Measurements from ENCODE around the gene LONRF2. TPM values are rescaled to one million over a fixed set of nuclear protein-coding genes. Genes with fewer than 3 reads are reported as not detected.

The LONRF2 gene
- total RNA-seq, 1 donor from 2014 or later: under 0.01 TPM

DNA sequence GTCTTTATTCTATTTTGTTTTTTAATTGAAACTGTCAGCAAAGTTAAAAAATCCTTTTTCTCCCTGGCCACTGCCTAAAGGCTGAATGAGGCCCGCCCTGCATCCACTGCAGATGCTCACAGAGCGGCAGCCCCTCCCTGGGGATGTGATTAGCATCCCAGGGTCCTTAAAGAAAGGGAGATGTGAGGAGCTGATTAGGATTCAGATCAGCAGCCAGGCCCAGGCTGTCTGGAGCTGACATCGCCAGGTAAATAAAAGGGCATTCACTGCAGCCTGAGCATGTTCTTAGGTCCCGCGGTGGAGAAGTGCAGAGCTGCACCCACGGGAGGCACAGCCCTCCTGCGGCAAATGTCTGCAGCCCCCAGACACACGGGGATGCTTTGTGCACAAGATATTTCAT is 83.8 kb downstream of the LONRF2 start:
- DNase-seq (ENCODE audit: extremely low read depth, low read depth, low spot score): no peak

DNA sequence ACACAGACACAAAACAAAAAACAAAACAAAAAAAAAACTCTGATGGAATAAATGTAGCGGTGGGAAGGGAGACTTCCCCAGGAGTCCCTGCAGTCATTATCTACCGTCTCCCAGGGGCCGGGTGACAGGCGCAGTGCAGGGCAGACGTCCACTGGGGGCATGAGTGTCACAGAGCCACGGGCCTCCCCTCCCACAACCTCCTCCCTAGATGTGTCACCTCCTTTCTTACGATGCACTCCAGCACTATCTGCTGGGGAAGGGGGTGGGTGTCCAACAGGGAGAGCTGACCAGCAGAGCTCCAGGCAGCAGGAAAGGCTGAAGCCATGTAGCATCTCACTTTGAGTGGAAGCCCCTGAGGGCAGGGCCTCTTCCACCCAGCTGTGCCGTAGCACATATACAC is 84.5 kb downstream of the LONRF2 start:
- no peak for DNase-seq (ENCODE audit: extremely low read depth, low read depth, low spot score)

DNA sequence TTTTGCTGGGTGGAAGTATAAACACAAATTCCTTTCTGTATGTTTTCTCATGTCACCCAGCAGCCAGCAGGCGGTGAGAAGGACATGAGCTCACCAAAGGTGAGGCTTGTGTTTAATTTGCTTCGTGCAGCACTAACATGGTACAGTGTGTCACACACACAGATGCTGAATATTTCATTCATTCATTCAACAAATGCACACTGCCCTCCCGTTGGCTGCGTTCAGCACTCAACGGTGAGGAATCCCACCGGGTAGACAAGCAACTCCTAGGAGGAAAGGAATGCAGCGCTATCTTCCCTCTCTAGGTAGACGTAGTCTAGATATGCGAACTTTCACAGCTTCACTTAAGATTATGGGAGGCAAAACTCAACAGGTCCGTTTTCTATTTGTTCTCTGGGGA is 85.1 kb downstream of the LONRF2 start:
- DNase-seq (ENCODE audit: extremely low read depth, low read depth, low spot score): no peak

DNA sequence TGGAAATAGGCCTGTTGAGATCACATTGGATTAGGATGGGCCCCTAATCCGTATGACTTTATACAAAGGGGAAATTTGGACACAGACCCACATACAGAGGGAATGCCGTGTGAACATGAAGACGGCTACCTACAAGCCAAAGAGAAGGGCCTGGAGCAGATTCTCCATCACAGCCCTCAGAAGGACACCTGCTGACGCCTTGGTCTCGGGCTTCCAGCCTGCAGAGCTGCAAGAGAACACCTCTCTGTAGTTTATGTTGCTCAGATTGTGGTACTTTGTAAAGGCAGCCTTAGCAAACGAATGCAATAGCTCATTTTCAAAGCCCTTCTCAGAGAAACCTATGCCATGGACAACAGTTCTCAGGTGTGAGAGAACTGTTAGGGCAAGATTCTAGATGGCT is 86.1 kb downstream of the LONRF2 start:
- no peak for DNase-seq (ENCODE audit: extremely low read depth, low read depth, low spot score)

DNA sequence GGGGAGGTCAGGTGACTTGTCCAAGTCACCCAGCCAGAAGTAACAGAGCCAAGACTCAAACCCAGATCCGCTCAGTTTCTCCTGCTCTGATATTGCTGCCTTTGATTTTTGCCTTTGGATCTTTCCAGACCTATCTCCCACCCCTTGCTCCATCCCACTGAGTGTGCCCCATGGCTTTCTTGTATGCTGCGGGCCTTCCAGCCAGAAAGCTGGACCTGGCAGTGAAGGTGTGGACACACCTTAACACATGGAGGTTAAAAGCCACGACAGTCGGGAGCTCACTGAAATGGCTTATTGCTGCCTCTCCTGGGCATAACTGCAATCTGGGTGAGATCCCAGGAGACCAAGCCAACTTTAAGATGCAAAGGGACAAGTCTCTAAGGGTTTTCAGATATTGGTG is 86.7 kb downstream of the LONRF2 start:
- no peak for DNase-seq (ENCODE audit: extremely low read depth, low read depth, low spot score)

DNA sequence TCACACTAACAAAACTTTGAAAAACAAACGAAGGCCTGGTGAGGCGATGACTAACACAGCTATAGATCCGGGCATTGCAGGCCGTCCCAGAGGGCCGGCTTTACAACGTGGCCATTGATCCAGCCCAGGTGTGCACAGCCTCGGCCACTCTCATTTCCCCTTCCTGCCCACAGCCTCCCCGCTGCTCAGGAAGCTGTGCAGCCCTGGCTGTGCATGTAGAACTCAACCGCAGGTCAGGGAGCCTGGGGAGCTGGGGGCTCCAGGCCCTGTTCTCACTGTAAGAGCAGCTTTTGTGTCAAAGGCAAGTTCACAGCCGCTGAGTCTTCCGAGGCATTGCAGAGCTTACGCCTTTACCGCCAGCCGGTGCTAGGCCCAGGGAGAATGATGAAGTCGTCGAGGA is 87.2 kb downstream of the LONRF2 start:
- DNase-seq (ENCODE audit: extremely low read depth, low read depth, low spot score): no peak

DNA sequence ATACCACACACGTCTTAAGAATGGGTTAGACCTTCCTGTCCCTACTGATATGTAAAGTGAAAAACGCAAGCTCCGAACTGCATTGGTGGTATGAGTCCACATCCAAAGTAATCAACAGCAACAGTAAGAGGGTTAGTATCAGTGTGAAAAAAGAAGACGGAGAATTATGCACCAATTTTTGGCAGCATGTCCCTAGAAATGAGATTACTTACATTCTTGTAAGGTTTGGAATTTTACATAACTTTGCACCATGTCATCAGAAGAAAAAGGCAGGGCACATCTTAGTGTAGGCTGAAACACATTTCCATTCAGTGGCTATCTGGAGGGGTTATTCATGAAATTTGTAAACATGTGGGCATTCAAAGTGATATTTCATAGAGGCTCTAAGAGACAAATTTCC is 88.2 kb downstream of the LONRF2 start:
- DNase-seq (ENCODE audit: extremely low read depth, low read depth, low spot score): no peak

DNA sequence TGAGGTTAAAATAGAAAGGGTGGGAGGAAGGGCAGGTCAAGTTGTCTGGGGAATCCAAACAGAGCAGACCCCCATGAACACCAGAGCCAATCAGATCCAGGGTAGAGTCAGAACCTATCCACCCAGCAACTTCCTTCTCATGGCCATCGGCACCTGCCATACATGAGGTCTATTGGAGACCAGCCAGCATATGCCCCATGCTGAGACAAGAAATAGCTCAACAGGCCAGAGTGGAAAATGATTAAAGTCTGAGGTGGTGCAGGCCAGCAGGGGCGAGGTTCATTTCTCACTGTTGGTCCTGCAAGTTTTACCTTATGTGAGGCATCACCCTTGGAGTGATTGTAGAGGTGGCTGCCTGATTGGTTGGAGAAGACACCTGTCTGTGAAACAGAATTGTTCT is 89.2 kb downstream of the LONRF2 start:
- no peak for DNase-seq (ENCODE audit: extremely low read depth, low read depth, low spot score)

DNA sequence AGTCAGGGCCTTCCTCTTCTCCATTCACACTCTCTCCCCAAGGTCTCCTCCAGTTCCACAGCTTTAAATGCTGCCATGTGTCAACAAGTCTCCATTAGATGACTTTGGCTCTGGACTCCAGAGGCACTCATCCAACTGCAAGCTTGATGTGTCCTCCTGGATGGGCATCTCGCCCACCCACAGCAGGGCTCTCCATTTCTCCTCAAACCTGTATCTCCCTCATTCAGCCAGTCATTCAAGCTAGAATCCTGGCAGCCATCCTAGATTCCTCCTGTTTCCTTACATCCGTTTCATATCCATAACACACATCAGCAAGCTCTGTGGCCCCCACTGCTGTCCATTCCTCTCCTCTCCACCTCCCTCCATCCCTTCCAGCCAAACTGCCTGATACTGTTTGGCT is 91.5 kb downstream of the LONRF2 start:
- DNase-seq (ENCODE audit: extremely low read depth, low read depth, low spot score): no peak

DNA sequence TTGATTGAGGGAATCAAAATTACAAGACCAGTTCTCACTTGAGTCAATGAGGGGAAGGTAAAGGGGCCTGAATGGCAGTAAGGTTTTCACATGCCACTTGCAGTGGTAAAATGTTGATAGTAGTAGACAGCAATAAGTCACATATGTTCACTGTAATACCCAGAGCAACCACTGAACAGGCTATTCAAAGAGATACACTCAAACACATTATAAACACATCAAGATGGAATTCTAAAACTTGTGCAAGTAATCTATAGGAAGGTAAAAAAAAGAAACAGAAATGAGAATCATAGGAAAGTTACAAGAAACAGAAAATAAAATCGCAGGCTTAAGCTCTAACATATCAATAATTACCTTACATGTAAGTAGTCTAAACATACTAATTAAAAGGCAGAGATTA is 93.3 kb downstream of the LONRF2 start:
- DNase-seq (ENCODE audit: extremely low read depth, low read depth, low spot score): no peak

DNA sequence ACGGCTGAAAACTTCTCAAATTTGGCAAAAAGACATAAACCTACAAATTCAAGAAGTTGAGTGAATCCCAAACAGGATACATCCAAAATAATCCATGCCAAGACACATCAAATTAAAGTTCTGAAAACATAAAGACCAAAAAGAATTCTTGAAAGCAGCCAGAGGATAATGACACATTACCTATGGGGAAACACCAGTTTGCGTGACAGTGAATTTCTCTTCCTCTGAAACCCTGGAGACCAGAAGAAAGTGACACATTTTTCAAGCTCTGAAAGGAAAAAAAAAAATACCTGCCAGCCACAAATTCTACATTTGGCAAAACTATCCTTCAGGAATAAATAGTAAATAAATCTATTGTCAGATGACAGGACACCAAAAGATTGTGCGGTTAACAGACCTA is 93.9 kb downstream of the LONRF2 start:
- DNase-seq (ENCODE audit: extremely low read depth, low read depth, low spot score): no peak

DNA sequence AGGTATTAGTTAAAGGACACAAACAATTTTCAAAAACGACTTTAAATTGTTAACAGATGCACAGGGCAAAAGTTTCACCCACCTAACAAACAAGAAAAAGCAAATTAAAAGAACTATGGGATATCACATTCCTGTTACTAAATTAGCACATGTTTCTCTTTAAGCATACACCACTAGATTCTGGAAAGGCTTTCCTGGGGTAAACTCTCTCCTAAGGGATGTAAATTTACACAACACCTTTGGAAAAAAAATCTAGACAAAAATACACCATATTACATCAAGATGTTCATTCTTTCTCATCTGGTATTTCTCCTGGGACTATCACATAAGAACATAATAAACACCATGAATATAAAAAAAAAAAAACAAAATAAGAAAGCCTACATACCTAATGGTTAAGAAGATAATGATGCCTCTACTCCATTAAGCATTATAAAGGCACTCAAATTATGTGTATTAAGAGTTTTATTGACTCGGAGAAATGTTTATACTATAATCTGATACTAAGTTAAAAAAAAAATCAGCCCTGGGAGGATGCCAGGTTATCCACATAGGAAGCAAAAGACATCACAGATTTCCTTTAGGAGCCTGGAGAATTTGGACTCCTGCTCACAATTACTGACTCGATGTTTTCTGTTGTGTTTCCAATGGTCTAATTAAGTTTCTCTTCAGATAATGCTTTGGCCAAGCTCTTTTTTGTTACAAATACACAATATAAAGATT is 97.2 kb downstream of the LONRF2 start:
- no peak for DNase-seq (ENCODE audit: extremely low read depth, low read depth, low spot score)

DNA sequence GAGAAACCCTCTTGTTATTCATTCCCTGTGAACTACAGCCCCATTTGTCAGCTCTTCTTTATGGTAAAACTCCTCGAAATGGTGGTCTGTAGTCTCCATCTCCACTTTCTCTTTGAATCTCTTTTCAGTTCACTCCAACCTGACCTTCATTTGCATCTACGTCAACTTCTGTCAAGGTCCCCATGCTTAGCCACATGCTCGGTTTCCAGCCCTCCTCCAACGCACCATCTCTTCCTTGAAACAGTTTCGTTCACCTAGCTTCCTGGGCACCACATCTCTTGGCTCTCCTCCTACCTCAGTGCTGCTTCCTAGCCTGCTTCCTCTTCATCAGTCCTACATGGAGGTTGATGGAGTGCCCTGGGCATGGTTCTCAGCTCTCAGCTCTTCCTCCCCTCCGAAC is 98.8 kb downstream of the LONRF2 start:
- DNase-seq (ENCODE audit: extremely low read depth, low read depth, low spot score): no peak

Other genes with a start within 250 kb of the LONRF2 start
- gene AFF3, start 179.9 kb downstream of the LONRF2 start, total RNA-seq: 4.6 and 5.8 TPM in 2 replicates
- gene CHST10, start 95.2 kb upstream of the LONRF2 start, total RNA-seq: 13.4 and 15.6 TPM in 2 replicates
- not detected in 2 replicates for gene NMS, start 148.0 kb upstream of the LONRF2 start, total RNA-seq
- 15.1 and 24.5 TPM in 2 replicates for gene PDCL3, start 240.5 kb upstream of the LONRF2 start, total RNA-seq